ENCODE data around the gene PRXL2A.

The PRXL2A gene

DNA sequence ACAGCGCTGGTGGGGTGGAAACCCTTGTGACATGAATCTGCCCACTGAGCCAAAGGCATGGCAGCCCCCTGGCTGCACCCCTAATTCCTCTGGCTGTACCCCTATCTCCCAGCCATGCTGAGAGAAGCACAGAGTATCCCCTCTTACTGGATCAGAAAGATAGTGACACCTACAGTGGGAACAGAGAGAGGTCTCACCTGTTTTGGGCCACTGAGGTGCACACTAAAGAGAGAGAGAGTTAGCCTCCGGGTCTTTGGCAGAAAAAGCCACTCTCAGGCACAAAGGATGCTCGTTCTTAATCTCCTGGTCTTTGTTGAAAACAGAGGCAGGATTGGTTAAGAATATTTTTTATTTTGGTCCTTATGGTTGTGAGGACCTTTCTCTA is 57.1 kb downstream of the PRXL2A start:
- H3K27ac Mint-ChIP-seq = peak overlapping the region; percentile 71
- ATAC-seq (replicated peaks) (no peak), DNase-seq (no peak)
- peak overlapping the region in 1 of 2 donors; percentile 46 for H3K4me3 Mint-ChIP-seq
- H3K4me1 Mint-ChIP-seq = peaks cover 60 to 89% of the 10 kb centered on the region in 2 donors
- H3K27me3 Mint-ChIP-seq = no peaks in the 10 kb centered on the region
- no peaks in the 10 kb centered on the region for H3K9me3 Mint-ChIP-seq
- peaks cover 5 to 12% of the 10 kb centered on the region in 2 donors for H3K36me3 Mint-ChIP-seq

DNA sequence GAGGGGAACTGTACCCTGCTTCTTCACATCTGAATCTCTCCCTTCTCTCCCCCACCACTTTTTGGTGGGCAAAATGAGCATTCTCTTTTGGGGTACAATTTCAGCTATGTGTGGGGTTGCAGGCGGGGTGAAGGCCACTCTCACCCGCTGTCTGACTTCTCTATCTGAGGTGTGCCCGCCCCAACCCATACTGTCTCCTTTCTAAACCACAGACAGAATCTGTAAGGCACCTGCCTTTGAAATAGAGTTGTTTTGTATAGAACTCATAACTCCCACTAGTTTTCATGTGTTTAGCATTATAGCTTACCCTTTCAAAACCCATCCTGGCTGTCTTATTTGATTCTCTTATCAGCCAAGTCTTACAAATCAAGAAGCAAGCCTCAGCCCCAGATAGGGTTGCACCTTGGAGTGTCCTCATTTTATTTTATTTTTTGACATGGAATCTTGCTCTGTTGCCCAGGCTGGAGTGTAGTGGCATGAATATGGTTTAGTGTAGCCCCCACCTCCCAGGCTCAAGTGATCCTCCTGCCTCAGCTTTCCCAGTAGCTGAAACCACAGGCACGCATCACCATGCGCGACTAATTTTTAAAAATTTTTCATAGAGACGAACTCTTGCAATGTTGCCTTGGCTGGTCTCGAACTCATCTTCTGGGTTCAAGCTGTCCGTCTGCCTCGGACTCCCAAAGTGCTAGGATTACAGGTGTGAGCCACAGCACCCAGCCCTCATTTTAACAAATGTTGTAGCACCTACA is 57.7 kb downstream of the PRXL2A start:
- no peaks in the 10 kb centered on the region for H3K9me3 Mint-ChIP-seq
- DNase-seq (no peak), ATAC-seq (replicated peaks) (peak; percentile 41 to 64)
- peak overlapping the region; percentile 37 to 44 for H3K4me3 Mint-ChIP-seq
- H3K27me3 Mint-ChIP-seq = no peaks in the 10 kb centered on the region
- peaks cover 59 to 86% of the 10 kb centered on the region in 2 donors for H3K4me1 Mint-ChIP-seq
- H3K36me3 Mint-ChIP-seq = peaks cover 9 to 15% of the 10 kb centered on the region in 2 donors
- H3K27ac Mint-ChIP-seq = peak overlapping the region; percentile 68

DNA sequence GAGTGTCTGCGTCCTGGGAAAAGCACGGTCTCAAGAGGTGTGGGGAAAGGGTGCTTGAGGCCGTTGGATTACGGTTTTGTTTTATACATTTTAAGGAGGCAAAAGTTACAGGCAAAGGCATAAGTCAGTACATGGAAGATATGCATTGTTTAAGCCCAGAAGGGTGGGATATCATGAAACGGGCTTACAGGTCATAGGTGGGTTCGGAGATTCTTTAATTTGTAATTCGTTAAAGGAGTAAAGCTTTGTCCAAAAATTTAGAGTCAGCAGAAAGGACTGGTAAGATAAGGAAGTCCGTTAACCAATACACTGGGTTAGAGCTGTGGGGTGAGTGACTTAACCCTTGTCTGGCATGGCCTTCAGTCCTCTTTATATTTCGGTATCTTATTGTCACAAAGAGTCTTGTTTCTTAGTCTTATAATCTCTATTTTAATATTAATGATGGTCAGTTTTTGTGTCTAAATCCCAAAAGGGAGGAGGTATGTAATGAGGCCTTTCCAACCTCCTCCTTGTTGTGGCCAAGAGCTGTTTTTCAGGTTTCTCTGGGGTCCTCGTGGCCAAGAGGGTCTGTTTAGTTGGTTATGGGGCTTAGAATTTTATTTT is 58.5 kb downstream of the PRXL2A start:
- peaks cover 10 to 12% of the 10 kb centered on the region in 2 donors for H3K36me3 Mint-ChIP-seq
- H3K27me3 Mint-ChIP-seq = no peaks in the 10 kb centered on the region
- no peak overlapping the region for H3K4me3 Mint-ChIP-seq
- H3K9me3 Mint-ChIP-seq = no peaks in the 10 kb centered on the region
- peak overlapping the region; percentile 42 for H3K27ac Mint-ChIP-seq
- no peak for DNase-seq
- H3K4me1 Mint-ChIP-seq = peaks cover 59 to 86% of the 10 kb centered on the region in 2 donors
- no peak for ATAC-seq (replicated peaks)

DNA sequence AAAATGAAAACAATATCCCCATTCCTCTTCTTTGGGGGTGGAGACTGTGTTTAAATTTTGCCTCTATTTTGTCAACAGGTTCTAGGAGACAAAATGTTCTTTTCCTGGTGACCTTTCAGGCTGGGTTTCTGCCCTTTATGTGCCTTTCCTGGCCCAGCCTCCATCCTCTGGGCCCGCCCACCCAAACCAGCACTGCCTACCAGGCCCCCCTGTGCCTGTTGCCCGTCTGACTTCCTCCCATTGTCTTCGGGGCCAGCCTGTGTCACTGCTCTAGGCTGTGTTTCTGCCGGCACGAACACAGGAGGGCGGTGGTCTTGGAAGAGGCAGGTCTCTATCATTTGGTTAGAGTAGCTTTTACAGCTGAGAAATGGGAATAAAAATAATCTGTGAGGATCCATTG is 59.7 kb downstream of the PRXL2A start:
- Mint-ChIP-seq H3K27me3 (no peaks in the 10 kb centered on the region), H3K4me3 (peak overlapping the region; percentile 58 to 78), H3K27ac (no peak overlapping the region), H3K4me1 (peaks cover 61 to 86% of the 10 kb centered on the region in 2 donors), H3K9me3 (no peaks in the 10 kb centered on the region), H3K36me3 (peaks cover 10 to 12% of the 10 kb centered on the region in 2 donors)
- no peak for DNase-seq
- peak; percentile 44 to 73 for ATAC-seq (replicated peaks)

DNA sequence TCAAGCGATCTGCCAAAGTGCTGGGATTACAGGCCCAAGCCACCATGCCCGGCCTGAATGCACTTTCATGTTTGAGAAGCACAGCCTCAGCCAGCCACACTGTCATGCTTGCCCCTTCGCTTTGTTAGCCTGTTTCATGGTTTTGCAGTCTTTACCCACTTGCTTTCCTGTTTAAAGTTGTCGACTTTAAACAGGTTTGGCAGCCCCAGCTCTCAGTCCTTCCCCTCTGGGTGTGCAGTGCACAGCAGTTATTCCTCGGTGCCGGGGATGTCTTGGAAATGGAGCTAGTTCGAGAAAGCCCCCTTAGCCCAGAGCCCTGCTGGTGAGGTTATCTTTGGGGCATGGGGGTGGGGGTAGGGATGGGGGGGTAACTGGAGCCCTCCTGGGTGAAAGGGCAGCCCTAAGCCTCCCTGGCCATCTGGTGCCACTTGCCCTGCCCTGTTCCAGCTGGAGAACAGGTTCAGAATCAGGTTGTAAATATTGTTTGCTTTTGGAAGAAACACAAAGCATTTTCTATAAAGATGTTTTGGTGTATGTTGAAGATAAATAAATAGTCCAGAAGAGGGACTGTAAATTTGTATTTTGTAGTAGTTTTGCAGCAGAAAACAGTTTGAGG is 60.6 kb downstream of the PRXL2A start:
- H3K4me3 Mint-ChIP-seq = no peak overlapping the region
- peaks cover 58 to 81% of the 10 kb centered on the region in 2 donors for H3K4me1 Mint-ChIP-seq
- H3K27ac Mint-ChIP-seq = no peak overlapping the region
- H3K36me3 Mint-ChIP-seq = peaks cover 10 to 15% of the 10 kb centered on the region in 2 donors
- H3K9me3 Mint-ChIP-seq = no peaks in the 10 kb centered on the region
- DNase-seq (no peak), ATAC-seq (replicated peaks) (no peak)
- H3K27me3 Mint-ChIP-seq = no peaks in the 10 kb centered on the region

- ATAC-seq (replicated peaks) = no peak
- no peak for DNase-seq
- peaks cover 13 to 25% of the 10 kb centered on the region in 2 donors for H3K36me3 Mint-ChIP-seq
- H3K9me3 Mint-ChIP-seq = no peaks in the 10 kb centered on the region
- no peak overlapping the region for H3K4me3 Mint-ChIP-seq
- no peaks in the 10 kb centered on the region for H3K27me3 Mint-ChIP-seq
- H3K27ac Mint-ChIP-seq = no peak overlapping the region
- H3K4me1 Mint-ChIP-seq = peaks cover 57 to 80% of the 10 kb centered on the region in 2 donors
Observed at GRCh38 chr10:80470266-80470665, 61.9 kb downstream of the PRXL2A start.

- Mint-ChIP-seq H3K36me3 (peaks cover 13 to 25% of the 10 kb centered on the region in 2 donors), H3K27me3 (no peaks in the 10 kb centered on the region), H3K9me3 (no peaks in the 10 kb centered on the region), H3K27ac (peak overlapping the region; percentile 73), H3K4me3 (no peak overlapping the region), H3K4me1 (peaks cover 52 to 73% of the 10 kb centered on the region in 2 donors)
- ATAC-seq (replicated peaks) (no peak), DNase-seq (no peak)
Observed at GRCh38 chr10:80471001-80471400, 62.6 kb downstream of the PRXL2A start.

DNA sequence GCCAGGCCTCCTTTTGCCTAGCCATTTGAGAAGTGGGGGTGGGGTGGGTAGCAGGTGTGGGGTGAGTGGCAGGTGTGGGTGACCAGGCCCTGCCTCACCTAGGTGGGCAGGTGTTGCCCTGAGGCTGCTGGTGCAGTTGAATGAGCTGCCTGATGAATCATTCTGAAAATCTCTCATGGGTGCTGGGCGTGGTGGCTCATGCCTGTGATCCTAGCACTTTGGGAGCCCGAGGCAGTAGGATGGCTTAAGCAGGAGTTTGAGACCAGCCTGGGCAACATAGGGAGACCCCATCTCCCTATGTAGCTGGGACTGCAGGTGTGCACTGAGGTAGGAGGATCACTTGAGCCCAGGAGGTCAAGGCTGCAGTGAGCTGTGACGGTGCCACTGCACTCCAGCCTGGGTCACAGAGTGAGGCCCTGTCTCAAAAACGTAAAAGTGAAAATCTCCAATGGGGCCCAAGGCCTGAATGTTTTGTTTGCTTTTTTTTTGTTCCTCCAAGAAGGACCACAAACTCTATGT is 63.4 kb downstream of the PRXL2A start:
- Mint-ChIP-seq H3K27ac (peak overlapping the region; percentile 86), H3K4me3 (no peak overlapping the region), H3K9me3 (no peaks in the 10 kb centered on the region), H3K4me1 (peaks cover 47 to 65% of the 10 kb centered on the region in 2 donors), H3K27me3 (no peaks in the 10 kb centered on the region), H3K36me3 (peaks cover 13 to 27% of the 10 kb centered on the region in 2 donors)
- peak; percentile 39 for DNase-seq
- peak; percentile 44 to 55 for ATAC-seq (replicated peaks)

DNA sequence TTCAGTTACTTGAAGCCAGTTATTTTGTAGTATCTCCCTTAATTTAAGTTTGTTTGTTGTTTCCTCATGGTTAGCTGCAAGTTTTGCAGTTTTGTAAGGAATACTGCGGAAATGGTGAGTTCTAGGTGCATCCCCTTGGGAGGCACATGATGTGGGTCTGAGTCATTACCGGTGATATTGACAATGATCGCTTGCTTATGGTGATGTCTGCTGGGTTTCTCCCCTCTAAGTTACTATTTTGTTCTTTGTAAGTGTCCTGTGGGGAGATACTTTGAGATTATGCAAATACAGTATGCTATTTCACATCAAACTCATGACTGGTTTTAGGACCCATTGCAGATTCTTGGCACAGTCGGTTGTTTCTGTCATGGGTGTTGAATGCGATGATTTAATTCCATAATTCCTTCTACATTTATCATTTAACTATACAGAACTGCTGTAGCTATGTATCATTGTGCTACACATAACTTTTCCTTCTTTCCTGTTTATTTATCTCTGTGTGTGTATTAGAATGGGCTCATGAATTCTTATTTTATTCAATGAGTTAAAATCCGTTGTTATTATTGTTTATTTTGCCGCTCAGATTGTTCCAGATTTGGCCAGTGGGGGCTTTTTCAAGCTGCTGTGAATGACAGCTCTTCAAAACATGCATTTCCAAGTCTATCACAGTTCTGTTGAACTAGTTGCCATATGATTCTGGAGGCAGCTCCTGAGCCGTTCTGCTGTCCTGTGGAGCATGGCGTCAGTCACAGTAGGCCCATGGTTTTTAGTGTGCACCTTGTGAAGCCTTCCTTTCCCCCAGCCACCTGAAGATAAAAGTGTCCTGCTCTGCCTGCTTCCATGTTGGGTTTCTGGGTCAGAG is 64.1 kb downstream of the PRXL2A start:
- H3K36me3 Mint-ChIP-seq = peaks cover 19 to 34% of the 10 kb centered on the region in 2 donors

DNA sequence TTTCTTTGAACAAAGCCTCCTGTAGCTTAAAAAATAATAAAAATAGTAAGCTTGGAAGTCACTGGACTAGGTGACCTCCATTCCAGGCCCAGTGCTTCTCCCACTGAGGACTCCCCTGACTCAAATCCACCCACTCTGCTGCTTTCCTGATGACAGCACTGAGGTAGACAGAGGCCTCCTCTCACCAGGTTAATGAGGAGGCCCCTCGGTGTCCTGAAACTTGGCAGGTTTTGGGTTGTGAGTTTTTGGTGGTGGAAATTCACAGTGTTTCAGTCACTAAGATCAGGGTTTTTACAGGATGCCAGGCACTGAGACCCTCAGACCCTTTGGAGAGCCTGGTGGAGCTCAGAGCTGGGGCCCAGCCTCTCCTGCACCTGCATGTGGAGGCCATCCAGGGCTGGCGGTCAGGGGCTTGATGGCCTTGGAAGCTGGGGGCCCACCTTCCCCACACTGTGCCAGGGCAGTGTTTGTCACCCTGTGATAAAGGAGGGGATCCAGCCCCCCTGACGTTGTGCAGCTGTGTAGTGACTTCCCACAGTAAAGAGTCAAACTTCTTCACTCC is 64.8 kb downstream of the PRXL2A start:
- H3K9me3 Mint-ChIP-seq = peaks cover 5 to 7% of the 10 kb centered on the region in 2 donors
- no peak for ATAC-seq (replicated peaks)
- DNase-seq = no peak
- H3K4me1 Mint-ChIP-seq = peaks cover 45 to 59% of the 10 kb centered on the region in 2 donors
- H3K27me3 Mint-ChIP-seq = no peaks in the 10 kb centered on the region
- H3K36me3 Mint-ChIP-seq = peaks cover 23 to 40% of the 10 kb centered on the region in 2 donors
- H3K4me3 Mint-ChIP-seq = no peak overlapping the region
- H3K27ac Mint-ChIP-seq = peak overlapping the region; percentile 86

More for the DNA sequence above, 64.1 kb downstream of the PRXL2A start:
- Mint-ChIP-seq H3K4me1 (peaks cover 47 to 66% of the 10 kb centered on the region in 2 donors), H3K27me3 (no peaks in the 10 kb centered on the region), H3K4me3 (no peak overlapping the region), H3K27ac (peak overlapping the region; percentile 86), H3K9me3 (peaks cover 0 to 2% of the 10 kb centered on the region in 2 donors)
- DNase-seq = no peak
- ATAC-seq (replicated peaks) = peak; percentile 84 to 91

DNA sequence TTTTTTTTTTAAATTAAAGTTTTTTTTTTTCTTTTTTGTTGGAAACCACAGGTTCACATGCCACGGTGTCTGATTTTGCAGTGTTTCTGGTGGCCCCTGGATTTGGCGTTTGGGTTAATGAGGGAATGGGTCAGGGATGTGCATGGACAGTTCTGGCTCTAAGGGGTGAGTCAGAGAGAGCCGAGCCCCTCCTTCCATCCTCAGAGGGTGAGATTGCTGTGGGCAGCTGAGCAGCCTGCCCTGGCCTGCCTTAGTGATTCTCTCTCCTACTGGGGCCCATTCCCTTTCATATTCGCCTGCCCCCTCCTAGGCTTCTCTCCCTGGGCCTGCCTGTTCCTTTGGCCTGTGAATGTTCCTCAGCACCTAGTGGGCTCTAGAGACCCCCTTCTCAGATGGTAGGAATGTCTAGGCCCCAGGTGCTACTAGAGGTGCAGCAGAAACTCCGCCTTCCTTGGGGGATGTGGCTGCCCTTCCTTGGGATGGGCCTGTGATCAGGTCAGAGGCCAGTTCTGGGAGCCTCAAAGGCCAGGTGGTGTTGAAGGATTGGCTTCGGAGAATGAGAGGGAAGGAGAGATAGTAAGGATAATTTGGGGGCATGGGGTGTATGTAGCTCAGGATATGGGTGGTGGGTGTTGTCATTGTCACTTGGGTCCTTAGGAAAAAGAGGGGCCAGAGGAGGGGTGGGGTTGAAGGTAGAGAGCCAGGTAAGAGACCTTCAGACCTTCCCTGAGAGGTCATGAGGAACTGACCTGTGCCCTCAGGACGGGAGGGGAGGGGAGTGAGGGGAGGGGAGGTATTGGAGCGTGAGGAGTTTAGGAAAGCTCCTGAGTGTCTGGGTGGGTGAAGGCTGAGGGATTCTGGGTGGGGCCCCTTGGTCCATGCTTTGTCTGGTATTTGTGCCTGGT is 65.6 kb downstream of the PRXL2A start:
- no peak overlapping the region for H3K4me3 Mint-ChIP-seq
- ATAC-seq (replicated peaks) (no peak), DNase-seq (no peak)
- H3K9me3 Mint-ChIP-seq = peaks cover 6 to 7% of the 10 kb centered on the region in 2 donors
- no peaks in the 10 kb centered on the region for H3K27me3 Mint-ChIP-seq
- peaks cover 27 to 44% of the 10 kb centered on the region in 2 donors for H3K36me3 Mint-ChIP-seq
- H3K27ac Mint-ChIP-seq = peak overlapping the region; percentile 75
- H3K4me1 Mint-ChIP-seq = peaks cover 42 to 52% of the 10 kb centered on the region in 2 donors

DNA sequence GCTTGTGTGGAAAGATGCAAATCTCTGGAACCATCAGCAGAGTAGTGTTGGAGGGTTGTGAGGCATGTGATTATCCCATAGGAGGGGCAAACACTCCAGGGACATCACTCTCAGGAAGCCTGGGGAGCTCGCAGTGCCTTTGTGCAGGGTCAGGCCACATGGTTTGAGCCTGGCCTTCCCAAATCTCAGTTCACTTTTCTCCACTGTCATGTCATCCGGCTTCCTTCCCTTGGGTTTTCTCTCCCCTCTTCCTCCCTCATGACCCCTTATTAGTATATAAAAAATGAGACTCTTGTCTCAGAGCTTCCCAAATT is 66.2 kb downstream of the PRXL2A start:
- Mint-ChIP-seq H3K27ac (peak overlapping the region; percentile 75), H3K27me3 (no peaks in the 10 kb centered on the region), H3K36me3 (peaks cover 23 to 41% of the 10 kb centered on the region in 2 donors), H3K4me3 (no peak overlapping the region), H3K4me1 (peaks cover 40 to 45% of the 10 kb centered on the region in 2 donors), H3K9me3 (peaks cover 6 to 7% of the 10 kb centered on the region in 2 donors)
- DNase-seq (no peak), ATAC-seq (replicated peaks) (no peak)

- no peak overlapping the region for H3K4me3 Mint-ChIP-seq
- peaks cover 39 to 44% of the 10 kb centered on the region in 2 donors for H3K4me1 Mint-ChIP-seq
- DNase-seq = no peak
- H3K27me3 Mint-ChIP-seq = no peaks in the 10 kb centered on the region
- peaks cover 21 to 39% of the 10 kb centered on the region in 2 donors for H3K36me3 Mint-ChIP-seq
- H3K9me3 Mint-ChIP-seq = peaks cover 6 to 7% of the 10 kb centered on the region in 2 donors
- ATAC-seq (replicated peaks) = no peak
- no peak overlapping the region for H3K27ac Mint-ChIP-seq
Observed at GRCh38 chr10:80474941-80475340, 66.6 kb downstream of the PRXL2A start.

Measured in stimulated activated naive B cell treated with anti-CD40 and anti-IgM and Interleukin-4, amounts not matched to agents 10 μg/mL and 1 μg/mL and 100 μg/mL, for 72 hours (primary cell).